Activated CD8-positive, alpha-beta memory T cell treated with anti-CD3 and anti-CD28 coated beads for 1 hour (primary cell): Measurements from ENCODE around the gene R3HDM1.
"Not testable (repeated sequence)": the region's sequence is repeated elsewhere in the genome, so short reads cannot be mapped to it uniquely, and the experiment has no call there.

Experiments
- DNase-seq, 2 donors: peaks; one replicate each; pipeline ENCODE4 v3.0.0-alpha.2; 2020; ENCODE audit warnings: low read depth in 1 of 2; ENCODE audit errors: extremely low read depth in 1 of 2

Gene R3HDM1

GRCh38 chr2:135638825-135639224, 107.5 kb downstream of the R3HDM1 start:
- no peak for DNase-seq

GRCh38 chr2:135641156-135642068, 110.1 kb downstream of the R3HDM1 start:
- no peak for DNase-seq

GRCh38 chr2:135647836-135648579, 116.7 kb downstream of the R3HDM1 start:
- no peak for DNase-seq

- no peak for DNase-seq
Measured at GRCh38 chr2:135650721-135651120, 119.4 kb downstream of the R3HDM1 start.

- no peak for DNase-seq
Measured at GRCh38 chr2:135651717-135652116, 120.4 kb downstream of the R3HDM1 start.

GRCh38 chr2:135654239-135654638, 123.0 kb downstream of the R3HDM1 start:
- not testable (repeated sequence) for DNase-seq

- peak; percentile 28 to 32 for DNase-seq
Measured at GRCh38 chr2:135657806-135658582, 126.7 kb downstream of the R3HDM1 start.

- no peak for DNase-seq
Measured at GRCh38 chr2:135662088-135662487, 130.8 kb downstream of the R3HDM1 start.

GRCh38 chr2:135663148-135663700, 131.9 kb downstream of the R3HDM1 start:
- no peak for DNase-seq

GRCh38 chr2:135664623-135665068, 133.4 kb downstream of the R3HDM1 start:
- no peak for DNase-seq

- no peak for DNase-seq
Measured at GRCh38 chr2:135667045-135667444, 135.8 kb downstream of the R3HDM1 start.

- no peak for DNase-seq
Measured at GRCh38 chr2:135674453-135674852, 143.2 kb downstream of the R3HDM1 start.

- DNase-seq = no peak
Measured at GRCh38 chr2:135676031-135676430, 144.7 kb downstream of the R3HDM1 start.

- no peak for DNase-seq
Measured at GRCh38 chr2:135679125-135679524, 147.8 kb downstream of the R3HDM1 start.

GRCh38 chr2:135685361-135685760, 154.1 kb downstream of the R3HDM1 start:
- DNase-seq = no peak

- no peak for DNase-seq
Measured at GRCh38 chr2:135688978-135689377, 157.7 kb downstream of the R3HDM1 start.

GRCh38 chr2:135689679-135690078, 158.4 kb downstream of the R3HDM1 start:
- no peak for DNase-seq

GRCh38 chr2:135694711-135695110, 163.4 kb downstream of the R3HDM1 start:
- no peak for DNase-seq

GRCh38 chr2:135698838-135699237, 167.6 kb downstream of the R3HDM1 start:
- DNase-seq = no peak

GRCh38 chr2:135701442-135701841, 170.2 kb downstream of the R3HDM1 start:
- DNase-seq = no peak

- DNase-seq = no peak
Measured at GRCh38 chr2:135703300-135703699, 172.0 kb downstream of the R3HDM1 start.
